ENCODE measurements around the gene PRKCH. TPM values are rescaled to one million over a fixed set of nuclear protein-coding genes. Genes with fewer than 3 reads are reported as not detected.

The PRKCH gene
- total and polyA plus RNA-seq, 2 of the 13 experiments (the other 11 are each of a cell fraction or from before 2014, with no cell fraction given) = 0.48 to 1.3 TPM

DNA sequence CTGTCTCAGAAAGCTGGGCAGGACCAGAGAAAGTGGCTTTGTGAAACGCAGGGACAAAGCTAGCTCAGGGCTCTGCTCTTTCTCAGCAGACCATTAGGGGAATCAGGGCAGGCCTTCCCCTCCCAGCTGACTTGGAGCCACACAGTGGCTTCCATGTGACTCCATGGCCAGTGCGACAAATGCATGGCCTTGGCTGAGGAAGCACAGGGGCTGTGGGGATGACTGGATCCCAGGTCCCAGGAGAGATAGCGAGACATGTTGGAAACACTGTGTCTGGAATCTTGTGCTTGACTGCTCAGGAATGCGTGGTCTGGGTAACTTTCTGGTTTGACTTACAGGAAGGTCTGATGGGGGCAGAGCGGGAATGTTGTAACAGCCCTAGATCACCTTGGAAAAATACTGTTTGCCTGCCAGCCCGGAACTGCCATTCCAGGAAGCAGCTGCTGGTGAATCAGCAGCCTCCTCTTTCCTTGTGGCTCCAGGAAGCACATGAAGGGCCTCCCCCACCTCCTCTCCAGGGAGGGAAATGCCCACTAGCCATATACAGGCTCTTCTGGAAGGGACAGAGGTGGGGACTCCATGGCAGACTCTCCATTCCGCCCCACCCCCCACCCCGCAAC is 240.4 kb downstream of the PRKCH start (continued):
- TF ChIP-seq, protein P1, sequence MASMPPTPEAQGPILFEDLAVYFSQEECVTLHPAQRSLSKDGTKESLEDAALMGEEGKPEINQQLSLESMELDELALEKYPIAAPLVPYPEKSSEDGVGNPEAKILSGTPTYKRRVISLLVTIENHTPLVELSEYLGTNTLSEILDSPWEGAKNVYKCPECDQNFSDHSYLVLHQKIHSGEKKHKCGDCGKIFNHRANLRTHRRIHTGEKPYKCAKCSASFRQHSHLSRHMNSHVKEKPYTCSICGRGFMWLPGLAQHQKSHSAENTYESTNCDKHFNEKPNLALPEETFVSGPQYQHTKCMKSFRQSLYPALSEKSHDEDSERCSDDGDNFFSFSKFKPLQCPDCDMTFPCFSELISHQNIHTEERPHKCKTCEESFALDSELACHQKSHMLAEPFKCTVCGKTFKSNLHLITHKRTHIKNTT (CRISPR knock-in tag; IDR thresholded peaks at IDR 0.05) = no peak
- no peak for TF ChIP-seq ZNF34 (CRISPR knock-in tag; IDR thresholded peaks at IDR 0.05; ENCODE audit: borderline replicate concordance)
- TF ChIP-seq ZNF572 (CRISPR knock-in tag; IDR thresholded peaks at IDR 0.05) = 0 out of 2 replicates have a peak, but pooled peaks have one; percentile 10
- peak; percentile 75 for TF ChIP-seq CEBPB (IDR thresholded peaks at IDR 0.05; ENCODE audit: borderline replicate concordance, low read depth, low read length)
- TF ChIP-seq ZNF75D (CRISPR knock-in tag; IDR thresholded peaks at IDR 0.05; ENCODE audit: borderline replicate concordance) = no peak

DNA sequence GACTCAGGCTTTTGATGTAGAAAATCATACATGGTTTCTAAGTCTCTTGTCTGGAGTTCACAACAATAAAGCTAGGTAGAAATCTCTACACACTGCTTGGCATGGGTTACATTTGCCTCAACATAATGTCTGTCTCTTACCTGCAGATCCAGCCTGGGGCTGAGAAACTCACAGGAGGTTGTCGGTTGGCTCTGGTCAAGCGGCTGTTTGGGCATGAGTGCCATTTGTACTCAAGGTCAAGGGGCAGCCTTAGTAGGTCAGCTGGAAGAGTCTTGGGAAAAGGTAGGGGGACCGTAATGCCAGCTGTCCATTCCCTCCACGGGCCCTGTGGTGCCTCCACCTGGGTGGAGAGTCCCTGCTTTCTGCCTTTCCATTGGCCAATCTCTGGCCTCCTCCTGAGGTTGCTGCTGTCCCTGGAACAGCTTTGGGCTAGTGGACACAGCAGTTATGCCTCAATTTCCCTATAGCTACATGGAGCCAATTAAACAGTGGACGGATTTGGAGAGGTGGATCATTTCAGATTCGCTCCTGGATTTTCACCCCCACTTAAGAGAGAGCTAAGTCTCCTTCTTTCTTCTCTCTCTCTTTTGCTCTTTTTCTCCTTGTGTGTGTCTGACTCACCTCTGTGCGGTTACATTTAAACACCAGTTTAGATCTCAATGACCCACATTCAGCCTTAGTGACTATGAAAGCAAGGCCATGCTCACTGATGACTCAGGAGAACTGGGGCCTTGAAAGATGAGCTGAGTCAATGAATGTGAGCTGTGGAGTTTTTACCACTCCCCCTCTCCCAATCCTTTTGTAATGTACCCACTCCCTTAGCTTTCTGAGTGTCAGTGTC is 241.2 kb downstream of the PRKCH start:
- Histone ChIP-seq H3K36me3 (replicated peaks in 1 of 2; ENCODE audit: control insufficient read depth in 1 of 2, insufficient read depth in 2 of 2, low read length in 2 of 2) (no peaks in the 10 kb centered on the region), H2AFZ (ENCODE audit: low read length) (no peak overlapping the region), H3K4me1 (ENCODE audit: insufficient read depth, low read length) (peaks cover 90% of the 10 kb centered on the region), H3K27me3 (ENCODE audit: control insufficient read depth in 1 of 2, insufficient read depth in 2 of 2, low read length in 2 of 2) (no peaks in the 10 kb centered on the region), H3K9me3 (ENCODE audit: low read length) (no peaks in the 10 kb centered on the region), H3K9ac (ENCODE audit: insufficient read depth, low read depth, low read length) (peak overlapping the region; percentile 87), H3K4me3 (replicated peaks in 1 of 3; ENCODE audit: insufficient read depth in 1 of 3, low read depth in 2 of 3, low read length in 3 of 3) (no peak overlapping the region), H4K20me1 (ENCODE audit: insufficient read depth, low read length) (no peaks in the 10 kb centered on the region), H3K4me2 (ENCODE audit: low read depth, low read length) (no peak overlapping the region), H3K79me2 (ENCODE audit: insufficient read depth, low read length) (no peaks in the 10 kb centered on the region), H3K27ac (ENCODE audit: extremely low read length, insufficient read depth, low read length) (peak overlapping the region; percentile 92)
- intact Hi-C loops (cut with micrococcal nuclease; ENCODE audit: unreplicated experiment) (loop anchor here (5.0 kb wide), 2 partner anchors 100 to 150 kb away; no protein-coding TSS in a partner anchor), in situ Hi-C loops (cut with HindIII; ENCODE audit: extremely low pct_ligation_motif_present, low pct_unique_long_range_greater_than_20kb) (loop anchor here (5.0 kb wide), 2 partner anchors 90 to 135 kb away; partner anchors contain the start of gene HIF1A)
- peak; percentile 11; the same call in 2 of the 3 replicates for ATAC-seq
- ChIA-PET CTCF (ENCODE audit: low intra/inter-chr PET ratio, low total read pairs) (interaction anchor here (1.5 kb wide), 1 partner anchor 168 kb away, joined by 4 read pairs; no protein-coding TSS in a partner anchor), POLR2A (interaction anchor here (0.9 to 7.6 kb wide), 16 partner anchors 8 to 200 kb away, joined by 3 to 146 read pairs (median 11); partner anchors contain the start of genes HIF1A and SNAPC1)
- FAIRE-seq = peak; percentile 8
- 84% methylated on average over 6 of the region's 7 CpGs for WGBS (ENCODE audit: low lambda C conversion rate)
- BruUV-seq (replicated peaks) = no TSS peak
- peak; percentile 90 for DNase-seq (ENCODE audit: low spot score)
- TF ChIP-seq ZNF644 (CRISPR knock-in tag; IDR thresholded peaks at IDR 0.05; ENCODE audit: low read depth) (0 out of 2 replicates have a peak, but pooled peaks have one; percentile 31), ZNF607 (CRISPR knock-in tag; IDR thresholded peaks at IDR 0.05; ENCODE audit: borderline replicate concordance) (no peak), SIX4 (CRISPR knock-in tag; IDR thresholded peaks at IDR 0.05) (0 out of 2 replicates have a peak, but pooled peaks have one; percentile 24), TARDBP (CRISPR knock-in tag; IDR thresholded peaks at IDR 0.05) (no peak), MIER3 (CRISPR knock-in tag; IDR thresholded peaks at IDR 0.05; ENCODE audit: borderline replicate concordance) (peak; percentile 88; the same call in 1 of the 2 replicates), ZNF251 (CRISPR knock-in tag; IDR thresholded peaks at IDR 0.05) (no peak), ELF1 (CRISPR knock-in tag; IDR thresholded peaks at IDR 0.05) (no peak), ZMYM4 (CRISPR knock-in tag; IDR thresholded peaks at IDR 0.05) (no peak), GATAD1 (CRISPR knock-in tag; IDR thresholded peaks at IDR 0.05) (peak; percentile 21; the same call in 1 of the 2 replicates), ZKSCAN1 (IDR thresholded peaks at IDR 0.05; ENCODE audit: low read length) (no peak), MAFK (conservative IDR thresholded peaks at IDR 0.05 in 1 of 2, IDR thresholded peaks at IDR 0.05 in 1 of 2; ENCODE audit: low read length in 2 of 2) (peak; percentile 88 to 96), RARA (CRISPR knock-in tag; IDR thresholded peaks at IDR 0.05) (peak; percentile 64; the same call in 1 of the 2 replicates), SOX13 (IDR thresholded peaks at IDR 0.05) (no peak), SOX13 (CRISPR knock-in tag; conservative IDR thresholded peaks at IDR 0.05 in 1 of 2, IDR thresholded peaks at IDR 0.05 in 1 of 2) (peak in 1 of 2 experiments; percentile 58; a peak in 1 of 4 replicates), ZNF614 (CRISPR knock-in tag; IDR thresholded peaks at IDR 0.05; ENCODE audit: borderline replicate concordance) (peak; percentile 62; the same call in 1 of the 2 replicates), ZNF605 (CRISPR knock-in tag; IDR thresholded peaks at IDR 0.05) (0 out of 2 replicates have a peak, but pooled peaks have one; percentile 43), HDAC1 (CRISPR knock-in tag; IDR thresholded peaks at IDR 0.05) (peak; percentile 50; the same call in 1 of the 2 replicates)
